Epithelial cell of proximal tubule (primary cell): ENCODE data around the gene VPS16. TPM values are rescaled to one million over a fixed set of nuclear protein-coding genes. Genes with fewer than 3 reads are reported as not detected.
"Not testable (repeated sequence)": the region's sequence is repeated elsewhere in the genome, so short reads cannot be mapped to it uniquely, and the experiment has no call there.

Source experiments
- DNase-seq: peaks from one replicate; pipeline ENCODE4 v3.0.0-alpha.2; 2011; ENCODE audit warnings: low read depth
- H3K4me3 ChIP-seq: 2 replicates; pipeline ENCODE4 v1.5.1; 2011; ENCODE audit warnings: low read depth, mild to moderate bottlenecking, low read length
- total RNA-seq: library from RNA; depleted of rRNA; stranded (reverse); fragments of >200 nt; gene quantifications from 2 replicates; pipeline ENCODE4 v1.2.3, GENCODE V29; 2015
- TF ChIP-seq, protein P1 (sequence below): conservative IDR thresholded peaks from 2 replicates; pipeline ENCODE4 v1.5.1; 2012; ENCODE audit warnings: low read depth, mild to moderate bottlenecking, low read length

VPS16 gene
- total RNA-seq, 1 donor from 2014 or later = 18.1 TPM

DNA sequence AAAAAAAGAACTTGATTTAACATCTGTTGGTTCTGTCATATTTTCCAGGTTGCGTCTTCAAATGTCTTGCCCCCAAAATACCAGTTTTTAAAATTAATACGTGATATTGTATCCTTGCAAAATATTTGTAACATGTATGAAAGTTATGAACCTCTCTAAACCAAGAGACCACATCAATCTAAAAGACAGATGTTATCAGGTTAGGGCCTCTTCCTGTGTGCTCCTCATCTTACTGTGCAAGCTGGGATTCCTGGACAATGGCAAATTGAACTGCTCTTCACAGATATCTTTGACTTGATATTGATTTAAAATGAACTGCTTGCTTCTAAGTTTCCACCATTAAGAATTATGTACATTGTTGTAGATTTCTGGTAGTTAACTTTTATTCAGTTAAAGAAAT is 14.8 kb upstream of the VPS16 start:
- DNase-seq = no peak
- TF ChIP-seq, protein P1, sequence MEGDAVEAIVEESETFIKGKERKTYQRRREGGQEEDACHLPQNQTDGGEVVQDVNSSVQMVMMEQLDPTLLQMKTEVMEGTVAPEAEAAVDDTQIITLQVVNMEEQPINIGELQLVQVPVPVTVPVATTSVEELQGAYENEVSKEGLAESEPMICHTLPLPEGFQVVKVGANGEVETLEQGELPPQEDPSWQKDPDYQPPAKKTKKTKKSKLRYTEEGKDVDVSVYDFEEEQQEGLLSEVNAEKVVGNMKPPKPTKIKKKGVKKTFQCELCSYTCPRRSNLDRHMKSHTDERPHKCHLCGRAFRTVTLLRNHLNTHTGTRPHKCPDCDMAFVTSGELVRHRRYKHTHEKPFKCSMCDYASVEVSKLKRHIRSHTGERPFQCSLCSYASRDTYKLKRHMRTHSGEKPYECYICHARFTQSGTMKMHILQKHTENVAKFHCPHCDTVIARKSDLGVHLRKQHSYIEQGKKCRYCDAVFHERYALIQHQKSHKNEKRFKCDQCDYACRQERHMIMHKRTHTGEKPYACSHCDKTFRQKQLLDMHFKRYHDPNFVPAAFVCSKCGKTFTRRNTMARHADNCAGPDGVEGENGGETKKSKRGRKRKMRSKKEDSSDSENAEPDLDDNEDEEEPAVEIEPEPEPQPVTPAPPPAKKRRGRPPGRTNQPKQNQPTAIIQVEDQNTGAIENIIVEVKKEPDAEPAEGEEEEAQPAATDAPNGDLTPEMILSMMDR = no peak
- no peak overlapping the region for H3K4me3 ChIP-seq

DNA sequence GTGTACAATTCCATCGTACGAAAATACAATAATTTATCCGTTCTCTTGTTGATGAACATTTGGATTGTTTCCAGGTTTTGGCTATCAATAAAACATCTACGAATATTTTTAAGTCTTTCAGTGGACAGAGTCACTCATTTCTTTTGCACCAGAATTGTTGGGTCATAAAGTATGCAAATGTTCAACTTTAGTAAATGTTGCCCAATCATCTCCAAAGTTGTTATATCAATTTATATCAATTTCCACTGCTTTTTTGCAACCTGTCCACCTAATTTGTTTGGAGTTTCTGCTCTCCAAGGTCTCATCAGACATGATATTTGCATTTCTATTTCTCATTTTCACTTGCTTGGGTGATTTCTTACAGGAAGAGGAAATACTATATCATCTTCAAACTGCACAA is 13.9 kb upstream of the VPS16 start:
- TF ChIP-seq, protein P1 = no peak
- H3K4me3 ChIP-seq = no peak overlapping the region
- DNase-seq = no peak

DNA sequence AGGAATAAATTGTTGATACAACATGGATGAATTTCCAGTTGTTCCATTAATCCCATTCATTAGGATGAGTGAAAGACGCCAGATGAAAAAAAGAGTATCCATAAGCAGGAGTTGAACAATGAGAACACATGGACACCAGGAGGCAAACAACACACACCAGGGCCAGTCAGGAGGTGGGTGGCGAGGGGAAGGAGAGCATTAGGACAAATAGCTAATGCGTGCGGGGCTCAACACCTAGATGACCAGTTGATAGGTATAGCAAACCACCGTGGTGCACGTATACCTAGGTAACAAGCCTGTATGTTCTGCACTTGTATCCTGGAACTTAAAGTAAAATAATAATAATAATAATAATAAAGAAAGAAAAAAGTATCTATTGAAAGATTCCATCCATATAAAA is 11.2 kb upstream of the VPS16 start:
- TF ChIP-seq, protein P1 = no peak
- no peak for DNase-seq
- no peak overlapping the region for H3K4me3 ChIP-seq

DNA sequence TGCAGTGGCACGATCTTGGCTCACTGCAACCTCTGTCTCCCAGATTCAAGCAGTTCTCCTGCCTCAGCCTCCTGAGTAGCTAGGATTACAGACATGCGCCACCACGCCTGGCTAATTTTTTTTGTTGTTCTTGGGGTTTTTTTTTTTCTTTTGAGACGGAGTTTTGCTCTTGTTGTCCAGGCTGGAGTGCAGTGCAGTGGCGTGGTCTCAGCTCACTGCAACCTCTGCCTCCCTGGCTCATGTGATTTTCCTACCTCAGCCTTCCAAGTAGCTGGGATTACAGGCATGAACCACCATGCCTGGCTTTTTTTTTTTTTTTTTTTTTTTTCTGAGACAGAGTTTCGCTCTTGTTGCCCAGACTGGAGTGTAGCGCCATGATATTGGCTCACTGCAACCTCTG is 9.3 kb upstream of the VPS16 start:
- not testable (repeated sequence) for DNase-seq, H3K4me3 ChIP-seq

DNA sequence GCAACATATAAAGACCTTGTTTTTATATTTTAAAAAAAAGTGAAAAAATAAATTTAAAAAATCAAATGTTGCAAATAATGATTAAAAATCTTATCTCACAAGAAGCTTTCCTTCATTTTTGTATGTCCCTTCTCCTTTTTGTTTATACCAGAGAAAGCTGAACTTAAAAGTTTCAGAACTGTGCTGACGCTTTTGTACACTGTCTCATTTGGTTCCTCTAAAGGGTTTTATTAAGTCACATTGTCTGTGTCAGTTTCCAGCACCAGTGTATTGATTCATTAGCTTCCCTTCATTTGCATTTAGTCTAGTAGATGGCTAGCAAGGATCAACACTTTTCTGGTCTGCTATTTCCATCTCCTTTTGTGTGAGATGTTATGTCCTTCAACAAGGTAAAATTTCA is 6.8 kb upstream of the VPS16 start:
- DNase-seq = no peak
- no peak overlapping the region for H3K4me3 ChIP-seq
- TF ChIP-seq, protein P1 = no peak

DNA sequence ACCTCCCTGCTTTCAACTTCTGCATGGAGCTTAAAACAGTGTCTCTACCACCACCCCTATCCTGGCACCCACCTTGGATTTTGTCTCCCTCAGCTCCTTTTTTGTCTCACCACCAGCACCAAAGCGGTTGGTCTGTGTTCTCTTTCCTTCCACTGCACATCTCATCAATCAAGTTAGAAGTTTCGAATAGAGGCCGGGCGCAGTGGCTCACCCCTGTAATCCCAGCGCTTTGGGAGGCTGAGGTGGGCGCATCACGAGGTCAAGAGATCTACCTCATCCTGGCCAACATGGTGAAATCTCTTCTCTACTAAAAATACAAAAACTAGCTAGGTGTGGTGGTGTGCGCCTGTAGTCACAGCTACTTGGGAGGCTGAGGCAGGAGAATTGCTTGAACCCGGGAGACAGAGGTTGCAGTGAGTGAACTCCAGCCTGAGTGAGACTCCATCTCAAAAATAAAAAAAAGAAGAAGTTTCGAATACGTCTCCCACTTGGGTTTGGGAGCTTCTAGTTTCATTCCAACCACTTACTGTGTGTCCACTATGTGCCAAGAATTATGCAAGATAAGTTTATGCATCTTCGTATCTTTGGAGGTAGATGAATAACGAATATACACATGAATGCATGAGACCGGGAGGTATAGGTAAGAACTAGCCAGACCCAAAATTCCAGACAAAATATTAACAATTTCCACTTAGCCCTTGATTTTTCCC is 6.0 kb upstream of the VPS16 start:
- DNase-seq = no peak
- TF ChIP-seq, protein P1 = no peak
- no peak overlapping the region for H3K4me3 ChIP-seq

DNA sequence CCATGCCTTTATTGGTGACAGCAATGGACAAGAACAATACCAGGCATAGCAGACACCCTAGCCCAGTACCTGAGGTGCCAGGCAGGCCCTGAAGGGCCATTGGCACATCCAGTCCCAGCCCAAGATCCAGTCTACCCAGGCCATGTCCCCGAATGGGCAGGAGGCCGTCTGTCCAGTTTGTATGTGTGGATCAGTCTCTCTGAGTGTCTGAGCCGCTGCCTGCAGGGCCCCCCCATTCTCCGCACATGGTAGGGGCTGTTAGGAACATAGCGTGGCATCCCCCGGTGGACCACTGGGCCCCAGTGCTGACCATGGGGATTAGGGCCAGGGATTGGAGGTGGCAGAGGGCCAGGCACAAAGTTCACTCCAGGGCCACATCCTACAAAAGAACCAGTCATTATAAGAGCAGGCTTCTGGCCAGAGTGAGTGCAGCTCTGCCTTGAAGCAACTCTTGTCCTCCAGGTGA is 5.2 kb upstream of the VPS16 start:
- DNase-seq = no peak
- no peak overlapping the region for H3K4me3 ChIP-seq
- TF ChIP-seq, protein P1 = no peak

DNA sequence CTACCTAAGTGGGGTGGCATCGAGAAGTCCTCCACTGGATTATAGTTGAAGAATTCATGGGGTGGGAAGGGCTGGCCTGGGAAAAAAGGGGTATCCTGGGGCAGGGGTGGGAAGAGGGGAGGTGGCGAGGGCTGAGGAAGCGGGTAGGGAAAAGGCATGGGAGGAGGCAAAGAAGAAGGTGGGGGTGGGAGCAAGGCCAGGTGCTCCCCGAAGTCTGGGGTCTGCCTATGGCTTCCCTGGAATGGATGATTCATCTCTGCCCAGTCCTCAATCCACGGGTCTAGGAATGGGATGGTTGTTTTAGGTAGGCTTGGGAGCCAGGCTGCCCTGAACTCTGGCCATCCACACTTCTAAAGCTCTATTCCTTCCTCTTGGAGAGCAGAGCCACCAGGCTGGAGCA is 4.5 kb upstream of the VPS16 start:
- no peak for DNase-seq
- TF ChIP-seq, protein P1 = no peak
- H3K4me3 ChIP-seq = no peak overlapping the region
